ENCODE data around the gene IGFBP5.

DNA sequence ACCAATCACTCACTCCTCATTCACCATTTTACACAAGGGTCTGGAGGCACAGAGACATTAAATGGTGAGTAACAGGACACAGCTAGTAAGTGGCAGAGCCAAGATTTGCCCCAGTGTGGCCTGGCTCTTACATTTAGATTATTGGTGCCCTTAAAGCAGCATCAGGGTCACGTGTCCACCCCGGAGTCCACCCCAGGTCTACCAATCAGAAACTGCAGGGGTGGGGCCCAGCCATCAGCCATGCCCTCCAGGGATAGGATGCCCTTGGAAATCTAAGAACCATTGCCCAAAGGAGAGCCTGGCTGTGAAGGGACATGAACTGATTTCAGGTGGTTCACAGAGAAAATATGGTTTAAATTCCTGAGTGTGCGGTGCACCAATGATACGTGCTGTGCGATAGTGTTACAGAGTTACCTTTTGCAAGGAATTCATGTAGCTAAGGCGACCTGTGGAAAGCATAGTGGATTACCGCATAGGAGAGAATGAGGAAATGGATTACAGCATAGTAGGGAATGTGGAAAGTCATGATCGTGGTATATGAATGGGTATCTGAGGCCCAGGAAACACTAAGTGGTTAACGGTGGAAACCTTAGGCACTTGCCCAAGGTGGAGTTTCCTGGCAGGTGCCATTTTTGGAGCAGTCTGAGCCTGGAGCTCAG is 17.8 kb downstream of the IGFBP5 start:
- TF ChIP-seq POLR2AphosphoS5 (IDR thresholded peaks at IDR 0.05) = no peak
- TF ChIP-seq, protein P1, sequence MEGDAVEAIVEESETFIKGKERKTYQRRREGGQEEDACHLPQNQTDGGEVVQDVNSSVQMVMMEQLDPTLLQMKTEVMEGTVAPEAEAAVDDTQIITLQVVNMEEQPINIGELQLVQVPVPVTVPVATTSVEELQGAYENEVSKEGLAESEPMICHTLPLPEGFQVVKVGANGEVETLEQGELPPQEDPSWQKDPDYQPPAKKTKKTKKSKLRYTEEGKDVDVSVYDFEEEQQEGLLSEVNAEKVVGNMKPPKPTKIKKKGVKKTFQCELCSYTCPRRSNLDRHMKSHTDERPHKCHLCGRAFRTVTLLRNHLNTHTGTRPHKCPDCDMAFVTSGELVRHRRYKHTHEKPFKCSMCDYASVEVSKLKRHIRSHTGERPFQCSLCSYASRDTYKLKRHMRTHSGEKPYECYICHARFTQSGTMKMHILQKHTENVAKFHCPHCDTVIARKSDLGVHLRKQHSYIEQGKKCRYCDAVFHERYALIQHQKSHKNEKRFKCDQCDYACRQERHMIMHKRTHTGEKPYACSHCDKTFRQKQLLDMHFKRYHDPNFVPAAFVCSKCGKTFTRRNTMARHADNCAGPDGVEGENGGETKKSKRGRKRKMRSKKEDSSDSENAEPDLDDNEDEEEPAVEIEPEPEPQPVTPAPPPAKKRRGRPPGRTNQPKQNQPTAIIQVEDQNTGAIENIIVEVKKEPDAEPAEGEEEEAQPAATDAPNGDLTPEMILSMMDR (IDR thresholded peaks at IDR 0.05 in 8 of 11, conservative IDR thresholded peaks at IDR 0.05 in 3 of 11) = no peak

Data from spleen (tissue), 7 donors.